ENCODE data around the gene ERBB4.
A peak's percentile ranks its signal among the peaks of the same experiment; 100 is the strongest.

The ERBB4 gene

DNA sequence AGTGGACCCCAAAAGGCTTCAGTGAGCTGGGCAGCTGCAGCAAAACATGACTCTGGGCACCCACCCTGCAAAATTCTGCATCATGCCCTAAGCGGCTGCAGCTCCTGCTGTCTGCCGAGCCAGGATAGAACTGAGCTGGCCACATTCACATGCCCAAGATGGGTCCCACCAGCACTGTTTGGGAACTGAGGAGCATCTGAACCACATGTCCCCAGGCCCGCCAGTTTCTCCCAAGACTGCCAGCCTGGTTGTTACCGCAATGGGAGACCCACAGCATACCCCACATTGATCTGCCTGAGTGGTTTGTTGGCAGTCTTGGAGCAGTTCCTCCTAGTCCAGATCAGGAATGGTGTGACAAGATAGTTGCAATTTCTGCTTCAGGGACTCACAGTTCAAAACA lies 1035.4 kb downstream of the ERBB4 start:
- no peak for FAIRE-seq

GRCh38 chr2:211498551-211499205 lies 1039.9 kb downstream of the ERBB4 start:
- no peak for FAIRE-seq

DNA sequence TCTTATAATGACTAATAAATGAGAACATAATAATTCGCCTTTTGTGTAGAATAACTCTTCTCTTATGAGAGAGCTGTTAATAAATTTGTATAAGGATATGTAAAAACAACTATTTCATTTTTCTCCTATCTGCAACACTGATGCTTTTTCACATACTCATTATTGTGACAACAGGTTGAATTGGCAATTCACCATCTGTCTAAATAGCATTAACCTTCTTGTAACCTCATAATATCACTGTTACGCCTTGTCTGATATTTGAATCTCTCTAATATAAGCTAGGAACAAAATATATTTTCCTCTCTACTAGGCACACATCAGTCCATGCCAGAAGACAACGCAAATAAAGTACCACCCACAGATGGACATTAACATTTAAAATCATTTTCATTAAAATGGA lies 1043.3 kb downstream of the ERBB4 start:
- FAIRE-seq = no peak

GRCh38 chr2:211494536-211494935 lies 1044.1 kb downstream of the ERBB4 start:
- no peak for FAIRE-seq

GRCh38 chr2:211494085-211494484 lies 1044.5 kb downstream of the ERBB4 start:
- FAIRE-seq = no peak

DNA sequence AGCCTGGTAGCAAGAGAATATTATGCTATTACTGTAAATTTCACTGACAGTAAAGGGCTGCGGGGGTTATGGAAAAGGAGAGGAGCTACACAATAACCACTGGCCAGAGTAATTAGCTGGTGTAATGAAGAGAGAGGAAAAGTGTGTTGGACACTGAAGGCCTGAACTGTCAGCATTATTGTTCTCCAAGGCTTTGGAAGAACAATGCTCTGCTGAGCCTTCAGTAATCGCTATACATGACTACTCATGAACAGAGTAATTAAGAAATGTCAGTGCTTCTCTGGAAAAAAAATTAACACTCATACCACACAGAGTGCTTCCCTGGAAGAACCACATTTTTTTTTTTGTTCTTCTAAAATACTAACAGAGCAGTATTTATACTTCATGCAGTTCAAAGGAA lies 1050.9 kb downstream of the ERBB4 start:
- no peak for FAIRE-seq

DNA sequence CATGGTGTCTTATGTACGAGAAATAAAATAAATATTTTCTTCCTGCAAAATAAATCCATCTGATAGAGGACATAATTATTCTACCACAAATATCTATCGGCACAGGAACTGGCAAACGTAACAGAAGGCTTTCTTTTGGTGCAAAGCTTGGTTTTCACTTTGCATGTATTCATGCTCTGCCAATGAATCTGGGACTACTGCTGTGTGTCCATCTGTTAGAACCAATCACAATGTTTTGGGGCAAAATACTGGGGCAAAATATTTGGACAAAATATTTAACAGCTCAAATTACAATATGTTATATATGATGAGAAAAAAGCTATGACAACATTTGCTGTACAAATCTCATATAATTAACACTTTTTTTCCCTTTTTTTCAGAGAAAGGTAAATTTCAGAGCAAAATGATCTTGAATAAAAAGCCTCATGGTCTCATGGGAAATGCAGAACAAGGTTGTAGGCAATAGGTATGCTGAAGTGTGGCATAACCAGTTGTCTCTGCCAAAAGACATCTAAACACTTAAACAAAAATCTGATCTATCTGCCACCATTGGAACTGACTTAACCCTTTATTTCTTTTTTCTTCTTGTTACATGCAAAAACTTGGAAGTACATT lies 1059.0 kb downstream of the ERBB4 start:
- FAIRE-seq = no peak

DNA sequence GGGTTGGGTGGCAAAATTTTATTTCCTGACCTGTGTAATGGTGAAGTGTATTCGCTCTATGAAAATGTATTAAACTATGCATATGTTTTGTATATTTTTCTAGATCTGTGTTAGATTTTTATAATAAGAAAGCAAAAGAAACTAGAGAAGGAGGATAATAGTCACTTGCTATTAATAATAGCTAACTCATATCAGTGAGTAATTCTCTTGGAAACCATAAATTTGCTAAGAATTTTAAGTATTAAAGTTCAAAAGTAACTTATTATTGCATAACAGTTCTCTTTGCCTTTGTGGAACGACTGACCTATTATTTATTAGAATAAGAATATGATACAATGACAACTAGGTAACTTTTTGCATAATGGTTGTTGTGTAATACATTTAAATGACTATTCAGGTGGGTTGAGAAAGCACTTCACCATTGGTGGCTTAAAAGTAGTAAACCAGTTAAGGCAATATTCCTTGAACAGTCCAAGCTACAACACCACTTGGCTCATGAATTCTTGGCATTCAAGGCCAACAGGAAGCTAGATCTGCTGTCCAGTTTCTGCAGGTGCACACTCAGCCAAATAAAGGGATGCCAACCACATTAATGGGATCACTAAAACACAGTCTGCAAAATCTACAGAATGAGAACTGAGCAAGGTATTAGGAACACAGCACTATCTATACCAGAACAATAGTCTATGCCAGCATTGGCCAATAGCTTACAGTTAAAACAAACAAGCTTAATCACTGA lies 1060.9 kb downstream of the ERBB4 start:
- FAIRE-seq = no peak

DNA sequence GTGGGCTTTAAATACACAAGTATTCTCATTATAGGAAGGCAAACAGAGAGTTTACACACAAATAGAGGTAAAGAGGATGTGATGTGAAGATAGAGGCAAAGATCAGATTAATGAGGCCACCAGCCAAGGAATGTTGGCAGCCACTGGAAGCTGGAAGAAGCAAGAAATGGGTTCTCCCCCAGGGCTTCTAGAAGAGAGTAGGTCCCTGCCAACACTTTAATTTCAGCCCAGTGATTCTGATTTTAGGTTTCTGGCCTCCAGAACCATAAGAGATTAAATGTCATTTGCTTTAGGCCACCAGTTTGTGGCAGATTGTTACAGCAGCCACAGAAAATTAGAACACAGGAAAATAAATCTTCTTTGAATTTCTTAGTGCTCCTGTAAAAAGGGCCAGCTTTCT lies 1065.5 kb downstream of the ERBB4 start:
- FAIRE-seq = no peak

- FAIRE-seq = no peak
Measured at GRCh38 chr2:211469664-211470059, 1068.9 kb downstream of the ERBB4 start.

GRCh38 chr2:211468877-211469663 lies 1069.5 kb downstream of the ERBB4 start:
- no peak for FAIRE-seq

DNA sequence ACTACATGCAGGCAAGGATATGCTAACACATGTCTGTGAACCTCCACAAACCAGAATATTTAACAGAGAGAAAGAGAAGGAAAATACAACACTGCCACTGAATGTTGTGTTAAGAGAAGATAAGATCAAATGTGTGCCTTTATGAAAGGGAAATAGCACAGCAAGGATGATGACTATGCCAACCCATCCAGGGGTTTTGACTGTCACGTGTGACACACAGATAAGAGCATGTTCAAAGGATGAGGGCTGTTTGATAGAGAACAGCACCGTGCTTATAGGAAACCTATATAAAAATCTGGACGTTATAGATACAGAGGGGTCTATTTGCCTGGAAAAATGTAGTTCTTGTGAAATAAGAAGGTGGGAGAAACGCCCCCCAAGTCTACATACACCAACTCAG lies 1070.4 kb downstream of the ERBB4 start:
- no peak for FAIRE-seq

- no peak for FAIRE-seq
Measured at GRCh38 chr2:211463397-211463796, 1075.2 kb downstream of the ERBB4 start.

- FAIRE-seq = no peak
Measured at GRCh38 chr2:211458974-211459373, 1079.6 kb downstream of the ERBB4 start.

GRCh38 chr2:211457325-211457724 lies 1081.3 kb downstream of the ERBB4 start:
- no peak for FAIRE-seq

DNA sequence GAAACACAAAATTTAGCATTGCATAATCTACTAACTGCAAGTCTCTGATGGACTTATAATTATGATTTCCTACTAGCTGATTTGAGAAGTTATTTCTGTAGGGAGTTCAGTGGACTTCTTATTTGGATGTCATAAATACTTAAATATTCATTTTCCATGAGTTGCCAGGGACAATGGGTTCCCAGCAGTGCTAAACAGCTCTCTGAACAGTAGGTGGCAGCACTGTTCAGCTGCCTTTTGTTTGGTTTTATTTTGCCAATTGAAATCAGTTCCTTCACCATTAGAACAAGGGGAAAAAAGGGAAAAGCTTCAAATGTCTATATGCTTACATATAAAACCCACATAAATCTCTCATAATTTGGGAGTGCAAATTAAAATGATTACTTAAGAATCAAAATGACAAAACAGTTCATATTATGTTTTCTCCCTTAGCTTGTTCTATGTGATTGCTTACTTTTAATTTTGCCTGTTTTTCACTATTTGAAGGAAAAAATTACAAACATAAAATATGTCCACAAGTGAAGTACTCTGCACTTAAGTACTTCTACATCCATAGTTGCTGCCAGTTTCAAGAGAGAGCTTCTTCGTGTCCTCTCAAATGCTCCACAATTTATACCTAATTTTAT lies 1083.3 kb downstream of the ERBB4 start:
- peak; percentile 97 for FAIRE-seq

GRCh38 chr2:211454679-211455078 lies 1083.9 kb downstream of the ERBB4 start:
- FAIRE-seq = no peak

- FAIRE-seq = no peak
Measured at GRCh38 chr2:211453311-211453887, 1085.2 kb downstream of the ERBB4 start.

DNA sequence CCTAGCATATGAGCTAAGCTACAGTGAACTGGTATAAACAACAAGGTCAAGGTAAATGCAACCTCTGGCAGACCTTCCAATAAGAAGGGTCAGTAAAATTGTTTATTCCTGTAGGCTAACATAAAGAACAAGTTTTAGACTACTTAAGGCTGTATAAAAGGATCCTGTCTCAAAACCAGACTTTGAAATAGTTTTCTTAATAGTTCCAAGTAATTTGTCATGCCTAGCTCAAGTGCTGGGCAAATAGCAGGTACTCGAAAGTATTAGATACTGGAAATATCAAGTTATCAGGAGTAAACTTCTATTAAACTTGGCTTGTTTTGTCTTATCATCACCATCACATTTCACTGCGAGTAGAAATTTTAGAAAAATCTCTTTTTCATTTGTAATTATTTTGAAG lies 1087.0 kb downstream of the ERBB4 start:
- FAIRE-seq = no peak

DNA sequence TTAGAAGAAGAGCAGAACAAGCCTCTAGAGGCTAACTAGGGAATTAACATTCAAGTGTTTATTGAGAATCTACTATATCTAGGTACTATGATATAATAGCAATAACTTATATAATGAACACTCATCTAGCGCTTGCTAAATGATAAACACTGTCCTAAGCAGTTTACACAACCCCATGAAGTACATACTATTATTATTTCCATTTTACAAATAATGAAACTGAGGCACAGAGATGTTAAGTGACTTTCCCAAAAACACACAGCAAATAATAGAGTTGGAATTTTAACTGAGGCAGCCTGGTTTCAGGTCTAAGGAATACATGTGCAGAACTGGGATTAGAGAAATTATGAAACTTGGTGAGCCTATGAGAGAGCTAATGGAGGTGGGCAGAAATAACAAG lies 1088.8 kb downstream of the ERBB4 start:
- FAIRE-seq = no peak

DNA sequence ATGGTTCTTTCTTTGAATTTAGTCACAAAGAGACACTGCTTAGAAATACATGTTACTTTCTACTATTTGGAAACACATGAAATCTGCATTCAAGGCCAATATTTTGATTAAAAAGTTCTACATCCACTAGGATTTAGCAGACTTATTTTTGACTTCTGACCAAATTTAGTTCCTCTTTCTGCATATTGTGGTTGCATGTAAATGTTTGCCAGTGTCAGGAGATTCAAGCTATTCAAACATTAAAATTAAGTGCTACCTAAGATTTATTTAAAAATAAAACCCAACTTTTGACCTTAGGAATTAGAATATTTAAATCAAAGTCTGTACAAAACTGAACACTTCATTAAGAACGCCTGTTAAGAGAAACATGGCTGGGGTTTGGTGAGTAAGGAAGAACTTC lies 1091.1 kb downstream of the ERBB4 start:
- peak; percentile 36 for FAIRE-seq

GRCh38 chr2:211440107-211440506 lies 1098.5 kb downstream of the ERBB4 start:
- FAIRE-seq = no peak

- FAIRE-seq = no peak
Measured at GRCh38 chr2:211439011-211439410, 1099.6 kb downstream of the ERBB4 start.
